ENCODE measurements around the gene PEX10. TPM values are rescaled to one million over a fixed set of nuclear protein-coding genes. Genes with fewer than 3 reads are reported as not detected.
A peak's percentile ranks its signal among the peaks of the same experiment; 100 is the strongest.

PEX10 gene
- total and polyA plus RNA-seq, 2 of the 8 experiments (the other 6 are each of a cell fraction or from before 2014, with no cell fraction given), result 24.3 to 26.9 TPM

DNA sequence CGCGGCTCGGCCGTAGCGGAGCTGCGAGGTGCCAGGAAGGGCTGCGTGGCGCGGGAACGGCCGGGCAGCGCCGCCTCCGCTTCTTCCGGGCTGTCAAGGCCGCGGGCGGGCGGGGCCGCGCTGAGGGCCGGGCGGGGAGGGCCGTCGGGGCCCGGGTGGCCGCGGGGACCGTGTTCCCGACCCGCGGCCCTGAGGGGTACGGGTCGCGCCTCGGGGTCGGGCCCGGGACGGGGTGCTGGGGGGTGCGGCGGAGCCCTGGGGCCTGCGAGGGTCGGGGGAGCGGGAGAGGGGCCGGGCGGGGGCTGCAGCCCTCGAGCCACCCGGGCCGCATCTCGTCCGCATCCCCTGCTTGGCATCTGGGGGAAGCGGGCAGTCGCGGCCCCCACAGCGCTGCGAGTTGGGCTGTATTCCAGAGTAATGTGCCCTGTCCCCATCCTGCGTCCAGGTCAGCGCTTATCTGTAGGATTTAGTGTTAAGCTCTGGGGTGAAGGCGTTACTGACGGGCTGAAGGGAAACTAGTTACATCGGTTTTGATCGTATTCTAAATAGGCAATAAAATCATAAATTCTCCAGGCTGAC is 20.3 kb downstream of the PEX10 start:
- peaks cover 4 to 36% of the 10 kb centered on the region in 2 experiments; a peak in 3 of 4 replicates for H3K79me2 ChIP-seq (ENCODE audit: control insufficient read depth in 1 of 2, insufficient read depth in 2 of 2, low read length in 2 of 2)
- no peak for FAIRE-seq
- WGBS, 2 experiments (ENCODE audit: extremely low coverage in 1 of 2, insufficient coverage in 1 of 2, insufficient read length in 1 of 2, insufficient replicate concordance in 2 of 2, low coverage in 1 of 2, low lambda C conversion rate in 2 of 2, missing lambda C conversion rate in 1 of 2), result 9% methylated on average over 20 of the region's 62 CpGs; no CpG with 5 or more reads in 1 of the 2 experiments

More for the DNA sequence above, 20.3 kb downstream of the PEX10 start:
- Histone ChIP-seq H3K9ac (replicated peaks in 1 of 4; ENCODE audit: extremely low read depth in 1 of 4, low read depth in 3 of 4, low read length in 3 of 4) (peak overlapping the region; percentile 25 to 75 (median 55)), H2AK5ac (ENCODE audit: low read depth, low read length) (no peak overlapping the region), H2BK120ac (replicated peaks; ENCODE audit: low read depth, low read length) (no peak overlapping the region), H3K9me3 (ENCODE audit: insufficient read depth in 2 of 2, low read depth in 1 of 2, low read length in 1 of 2) (no peaks in the 10 kb centered on the region), H3K36me3 (ENCODE audit: control insufficient read depth in 2 of 4, insufficient read depth in 4 of 4, low read length in 3 of 4) (peaks cover under 1 to 11% (median 3%) of the 10 kb centered on the region in 4 experiments; a peak in 6 of 8 replicates), H4K5ac (ENCODE audit: insufficient read length, low read depth, low read length) (no peak overlapping the region), H3K14ac (ENCODE audit: insufficient read length) (no peak overlapping the region), H3K4me2 (ENCODE audit: insufficient read depth in 1 of 2, low read depth in 2 of 2, low read length in 2 of 2) (peak overlapping the region; percentile 70 to 95), H2AFZ (ENCODE audit: low read length) (no peak overlapping the region), H3K27ac (ENCODE audit: low read depth, low read length) (no peak overlapping the region; the same call in 1 of the 2 replicates), H3K4me1 (replicated peaks in 1 of 4; ENCODE audit: control insufficient read depth in 3 of 4, insufficient read depth in 4 of 4, low read length in 3 of 4) (peaks cover 0 to 9% (median 2%) of the 10 kb centered on the region in 4 experiments; a peak in 6 of 7 replicates), H4K20me1 (replicated peaks in 1 of 2; ENCODE audit: control insufficient read depth in 1 of 2, insufficient read depth in 2 of 2, low read length in 2 of 2) (peaks cover 3 to 12% of the 10 kb centered on the region in 2 experiments), H3K23me2 (ENCODE audit: low read depth, low read length) (peaks cover 6% of the 10 kb centered on the region; the same call in 1 of the 2 replicates), H3K4me3 (ENCODE audit: extremely low read depth in 1 of 4, insufficient read depth in 2 of 4, low read depth in 3 of 4, low read length in 4 of 4) (peak overlapping the region; percentile 79 to 92 (median 85)), H3K23ac (ENCODE audit: insufficient read length) (no peak overlapping the region), H2BK20ac (ENCODE audit: low read length) (no peak overlapping the region), H2BK5ac (ENCODE audit: low read depth, low read length) (no peak overlapping the region; the same call in 1 of the 2 replicates), H3K79me1 (ENCODE audit: low read depth, low read length) (peaks cover 11% of the 10 kb centered on the region), H3K18ac (ENCODE audit: extremely low read depth, low read length) (no peak overlapping the region), H4K8ac (ENCODE audit: extremely low read depth, insufficient read depth, low read length) (no peak overlapping the region), H2BK12ac (ENCODE audit: low read depth, low read length) (no peak overlapping the region), H3K27me3 (replicated peaks in 1 of 4; ENCODE audit: control insufficient read depth in 3 of 4, extremely low read depth in 1 of 4, insufficient read depth in 3 of 4, low read length in 3 of 4) (no peaks in the 10 kb centered on the region), H4K91ac (replicated peaks; ENCODE audit: insufficient read length, low read length) (peak overlapping the region; percentile 62), H2BK15ac (ENCODE audit: low read length) (no peak overlapping the region), H3K56ac (replicated peaks; ENCODE audit: insufficient read length, low read depth, low read length) (no peak overlapping the region), H3K4ac (replicated peaks; ENCODE audit: insufficient read length, low read depth, low read length) (no peak overlapping the region)
- DNase-seq (ENCODE audit: low read depth in 1 of 2, low spot score in 2 of 2), result no peak
- TF ChIP-seq, protein P1, sequence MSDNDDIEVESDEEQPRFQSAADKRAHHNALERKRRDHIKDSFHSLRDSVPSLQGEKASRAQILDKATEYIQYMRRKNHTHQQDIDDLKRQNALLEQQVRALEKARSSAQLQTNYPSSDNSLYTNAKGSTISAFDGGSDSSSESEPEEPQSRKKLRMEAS (IDR thresholded peaks at IDR 0.05), result no peak
- peak; percentile 38 for TF ChIP-seq KDM4A (IDR thresholded peaks at IDR 0.05; ENCODE audit: low read depth, low read length, severe bottlenecking)
- POLR2A ChIA-PET (ENCODE audit: partially characterized antibody), result interaction anchor here (0.6 to 4.1 kb wide), 7 partner anchors 10 to 194 kb away, joined by 3 to 29 read pairs (median 4); partner anchors contain the start of gene PRXL2B
- CTCF ChIA-PET (ENCODE audit: partially characterized antibody), result interaction anchor here (0.6 to 4.0 kb wide), 4 partner anchors 11 to 218 kb away, joined by 3 to 19 read pairs (median 4); no protein-coding TSS in a partner anchor

All from H1 (cell line).